Astrocyte of the spinal cord (primary cell): ENCODE measurements around the gene CXCL5.
"Not testable (repeated sequence)": the region's sequence is repeated elsewhere in the genome, so short reads cannot be mapped to it uniquely, and the experiment has no call there.

ENCODE experiments used
- DNase-seq: peaks from one replicate; pipeline ENCODE4 v3.0.0; 2011; ENCODE audit warnings: low read depth, low spot score
- H3K4me3 ChIP-seq: 2 replicates; pipeline ENCODE4 v1.5.1; 2011; ENCODE audit warnings: low read depth, mild to moderate bottlenecking, low read length, moderate library complexity
- CTCF ChIP-seq: IDR thresholded peaks from 2 replicates; pipeline ENCODE4 v1.5.1; 2012; ENCODE audit warnings: low read depth, mild to moderate bottlenecking, low read length, inconsistent platforms
- in situ Hi-C: cut with HindIII; loops from 2 replicates; pipeline ENCODE4 v1.10.0; 2017; ENCODE audit warnings: low sequenced_read_pairs

CXCL5 gene

GRCh38 chr4:73967866-73968265, 30.6 kb downstream of the CXCL5 start:
- no peak for DNase-seq
- in situ Hi-C loops = no loop called here
- TF ChIP-seq CTCF = no peak
- no peak overlapping the region for H3K4me3 ChIP-seq

DNA sequence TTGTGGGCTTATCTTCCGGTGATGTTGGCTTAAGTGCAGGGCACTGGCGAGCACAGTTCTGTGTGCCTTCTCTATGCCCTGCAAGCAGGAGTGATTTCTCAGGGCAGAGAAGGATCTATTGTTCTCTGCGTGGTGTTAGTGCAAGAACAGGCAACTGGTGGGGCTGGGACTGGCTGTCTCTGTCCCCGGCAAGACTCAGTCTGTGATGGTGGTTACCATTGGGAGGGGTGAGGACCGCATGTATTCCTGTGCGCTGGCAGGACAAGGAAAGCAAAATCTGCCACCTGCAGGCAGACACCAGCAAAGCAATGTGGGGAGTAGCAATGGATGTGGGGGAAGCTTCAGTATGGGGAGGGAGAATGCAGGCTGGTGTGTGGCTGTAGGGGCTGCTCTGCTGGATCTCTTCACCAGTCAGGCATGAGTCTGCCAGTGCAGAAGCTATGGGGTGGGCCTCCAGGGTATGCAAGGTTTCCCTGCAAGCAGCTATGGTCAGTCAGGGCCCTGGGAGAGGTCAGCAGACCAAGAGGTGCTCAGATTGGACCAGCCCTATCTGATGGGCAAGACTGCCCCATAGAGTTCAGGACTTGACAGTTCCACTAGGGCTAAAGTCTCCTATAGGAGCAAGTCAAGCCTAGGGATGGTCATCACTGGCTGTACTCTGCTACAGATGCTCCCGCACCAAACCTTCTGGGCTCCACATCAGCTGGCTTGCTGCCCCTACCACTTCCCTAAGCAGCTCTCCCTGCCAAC, 33.4 kb downstream of the CXCL5 start:
- TF ChIP-seq CTCF = peak; percentile 30
- DNase-seq = no peak
- in situ Hi-C loops = no loop called here
- H3K4me3 ChIP-seq = no peak overlapping the region

DNA sequence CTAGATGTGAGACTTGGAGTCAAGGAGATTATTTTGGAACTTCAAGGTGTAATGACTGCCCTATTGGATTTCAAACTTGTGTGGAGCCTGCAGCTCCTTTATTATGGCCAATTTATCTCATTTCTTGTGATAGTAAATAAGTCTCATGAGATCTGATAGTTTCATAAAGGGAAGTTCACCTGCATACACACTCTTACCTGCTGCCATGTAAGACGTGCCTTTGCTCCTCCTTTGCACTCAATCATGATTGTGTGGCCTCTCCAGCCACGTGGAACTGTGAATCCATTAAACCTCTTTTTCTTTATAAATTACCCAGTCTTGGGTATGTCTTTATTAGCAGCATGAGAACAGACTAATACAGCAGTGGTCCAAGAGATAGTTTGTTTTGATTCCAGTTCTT, 35.8 kb downstream of the CXCL5 start:
- in situ Hi-C loops = no loop called here
- H3K4me3 ChIP-seq = no peak overlapping the region
- no peak for DNase-seq
- no peak for TF ChIP-seq CTCF

GRCh38 chr4:73959041-73959440, 39.4 kb downstream of the CXCL5 start:
- in situ Hi-C loops, H3K4me3 ChIP-seq, DNase-seq: not testable (repeated sequence)

- TF ChIP-seq CTCF = no peak
- DNase-seq = no peak
- H3K4me3 ChIP-seq = no peak overlapping the region
- in situ Hi-C loops = no loop called here
These were observed 46.1 kb downstream of the CXCL5 start for GRCh38 chr4:73952352-73952751.

DNA sequence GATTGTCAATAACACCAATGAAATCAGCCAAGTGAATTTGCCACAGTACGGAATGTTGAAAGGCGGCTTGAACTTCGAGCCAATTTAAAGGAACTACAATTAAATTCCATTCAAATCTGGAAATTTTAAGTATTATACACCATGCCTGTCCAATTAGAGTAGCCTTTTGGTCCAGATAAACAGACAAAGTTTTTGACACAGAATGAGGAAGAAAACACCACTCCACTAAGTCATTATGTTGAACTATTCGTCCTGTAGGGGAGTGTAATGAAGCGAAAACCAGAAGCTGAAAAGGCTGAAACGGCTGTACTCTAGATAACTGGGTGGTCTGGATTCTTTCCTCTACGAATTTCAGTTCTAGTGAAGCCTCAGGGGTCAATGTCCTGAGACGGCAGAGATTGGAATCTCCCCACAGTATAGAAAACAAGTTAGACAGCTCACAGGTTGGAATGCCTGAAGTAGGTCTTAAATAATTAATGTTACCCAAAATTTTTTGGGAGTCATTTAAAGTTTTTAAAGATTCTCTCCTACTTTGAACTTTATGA, 48.0 kb downstream of the CXCL5 start:
- DNase-seq, in situ Hi-C loops, H3K4me3 ChIP-seq: not testable (repeated sequence)

GRCh38 chr4:73948990-73949706, 49.3 kb downstream of the CXCL5 start:
- in situ Hi-C loops = no loop called here
- H3K4me3 ChIP-seq = no peak overlapping the region
- no peak for TF ChIP-seq CTCF
- no peak for DNase-seq
